ENCODE results near the gene PPIE. TPM values are rescaled to one million over a fixed set of nuclear protein-coding genes. Genes with fewer than 3 reads are reported as not detected.

The PPIE gene
- total and polyA plus RNA-seq, 7 donors, result 43.2 to 56.4 (median 43.7) TPM

GRCh38 chr1:39701049-39701439 lies 37.6 kb upstream of the PPIE start:
- intact Hi-C loops (cut with DNase I), result no loop called here
- no peaks in the 10 kb centered on the region for H3K36me3 ChIP-seq
- peaks cover 0 to 5% (median 2%) of the 10 kb centered on the region in 4 donors for H3K4me1 ChIP-seq
- no peak for DNase-seq
- TF ChIP-seq POLR2A (IDR thresholded peaks at IDR 0.05) (no peak), EP300 (IDR thresholded peaks at IDR 0.05) (no peak), POLR2AphosphoS5 (IDR thresholded peaks at IDR 0.05) (no peak), CTCF (IDR thresholded peaks at IDR 0.05) (no peak)
- H3K9me3 ChIP-seq, result no peaks in the 10 kb centered on the region
- no peaks in the 10 kb centered on the region for H3K27me3 ChIP-seq
- H3K27ac ChIP-seq, result no peak overlapping the region
- WGBS, 2 donors, result 31 to 43% methylated on average over 12 of the region's 12 CpGs
- H3K4me3 ChIP-seq, result no peak overlapping the region

DNA sequence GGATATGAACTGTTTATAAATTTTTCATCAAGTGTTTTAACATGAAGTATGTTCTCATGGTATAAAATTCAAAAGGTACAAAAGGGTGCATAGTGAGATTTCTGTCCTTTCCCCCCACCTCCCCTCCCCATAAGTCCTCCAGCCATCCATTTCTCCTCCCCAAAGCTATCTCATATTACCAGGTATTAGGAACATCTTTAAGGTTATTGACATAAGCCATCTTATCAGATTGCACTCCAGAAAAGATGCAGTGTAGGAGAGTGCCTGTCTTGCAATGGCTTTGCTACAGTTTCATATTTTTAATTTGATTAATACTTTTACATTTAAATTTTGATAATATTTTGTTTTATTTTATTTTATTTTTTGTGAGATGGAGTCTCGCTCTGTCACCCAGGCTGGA lies 33.9 kb upstream of the PPIE start:
- Histone ChIP-seq H3K36me3 (no peaks in the 10 kb centered on the region), H3K27ac (no peak overlapping the region), H3K9me3 (no peaks in the 10 kb centered on the region), H3K4me1 (peaks cover 0 to 5% (median 2%) of the 10 kb centered on the region in 4 donors), H3K4me3 (no peak overlapping the region), H3K27me3 (no peaks in the 10 kb centered on the region)
- intact Hi-C loops (cut with DNase I), result no loop called here
- TF ChIP-seq POLR2AphosphoS5 (IDR thresholded peaks at IDR 0.05) (no peak), EP300 (IDR thresholded peaks at IDR 0.05) (no peak), POLR2A (IDR thresholded peaks at IDR 0.05) (no peak), CTCF (IDR thresholded peaks at IDR 0.05) (no peak)
- no peak for DNase-seq
- 93 to 98% methylated on average over 1 of the region's 1 CpG for WGBS, 2 donors

DNA sequence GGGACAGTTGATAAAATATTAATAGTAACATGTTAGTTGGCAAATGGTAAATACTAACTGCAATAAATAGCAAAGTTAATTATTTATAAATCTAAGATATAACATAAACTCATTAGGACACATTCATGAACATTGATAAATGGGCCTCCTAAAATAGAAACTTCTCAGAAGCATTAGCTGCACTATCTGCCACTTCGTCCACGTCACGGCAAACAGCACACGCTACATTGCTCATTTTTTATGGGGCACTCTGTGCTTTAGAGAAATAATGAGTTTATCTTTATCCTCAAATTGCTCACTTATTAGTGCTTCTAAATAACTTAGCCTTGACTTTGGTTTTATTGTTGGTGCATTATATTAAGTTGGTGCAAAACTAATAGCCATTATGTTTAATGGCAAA lies 31.2 kb upstream of the PPIE start:
- Histone ChIP-seq H3K36me3 (no peaks in the 10 kb centered on the region), H3K27me3 (no peaks in the 10 kb centered on the region), H3K4me1 (no peaks in the 10 kb centered on the region), H3K4me3 (no peak overlapping the region), H3K9me3 (no peaks in the 10 kb centered on the region), H3K27ac (no peak overlapping the region)
- TF ChIP-seq EP300 (IDR thresholded peaks at IDR 0.05), result no peak
- TF ChIP-seq CTCF (IDR thresholded peaks at IDR 0.05), result no peak
- TF ChIP-seq POLR2AphosphoS5 (IDR thresholded peaks at IDR 0.05), result no peak
- no peak for TF ChIP-seq POLR2A (IDR thresholded peaks at IDR 0.05)
- no peak for DNase-seq
- WGBS, 2 donors, result 91 to 93% methylated on average over 4 of the region's 4 CpGs
- intact Hi-C loops (cut with DNase I), result no loop called here

DNA sequence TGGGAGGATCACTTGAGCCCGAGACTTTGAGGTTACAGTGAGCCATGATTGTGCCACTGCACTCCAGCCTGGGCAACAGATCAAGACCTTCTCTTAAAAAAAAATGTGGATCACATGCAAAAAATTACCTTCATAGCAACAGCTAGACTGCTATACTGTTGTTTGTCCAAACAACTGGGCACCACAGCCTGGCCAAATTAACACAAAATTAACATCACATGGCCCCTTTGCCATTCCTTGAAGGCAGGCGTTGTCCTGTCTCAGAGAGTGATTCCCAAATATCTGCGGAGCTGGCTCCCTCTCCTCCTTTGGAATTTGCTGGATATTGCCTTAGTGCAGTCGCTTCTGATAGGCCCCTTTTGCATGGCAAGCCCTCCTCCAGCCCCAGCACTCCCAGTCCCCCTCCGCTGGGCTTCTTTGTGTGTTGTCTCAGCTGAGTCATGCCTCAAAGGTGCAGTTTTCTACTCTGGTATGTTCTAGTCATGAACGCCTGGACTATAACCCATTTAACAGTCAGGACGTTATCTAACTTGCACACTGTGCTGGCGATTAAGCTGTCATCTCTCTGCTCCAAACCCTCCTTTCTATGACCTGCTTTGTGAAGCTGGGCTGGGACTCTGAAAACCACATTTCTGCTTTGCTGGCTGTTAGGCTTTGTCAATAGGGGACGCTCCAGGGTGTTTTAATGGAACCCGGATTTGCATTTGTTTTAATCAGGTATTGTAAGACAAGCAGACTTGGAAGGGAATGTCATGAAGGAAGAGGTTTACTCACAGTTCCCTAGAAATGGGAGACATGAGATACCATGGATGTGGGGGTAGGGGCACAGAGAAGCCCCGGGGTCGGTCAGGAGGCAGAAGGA lies 27.3 kb upstream of the PPIE start:
- Histone ChIP-seq H3K4me3 (no peak overlapping the region), H3K27me3 (no peaks in the 10 kb centered on the region), H3K9me3 (no peaks in the 10 kb centered on the region), H3K27ac (no peak overlapping the region), H3K4me1 (no peaks in the 10 kb centered on the region), H3K36me3 (no peaks in the 10 kb centered on the region)
- no peak for DNase-seq
- intact Hi-C loops (cut with DNase I), result no loop called here
- 82 to 85% methylated on average over 12 of the region's 12 CpGs for WGBS, 2 donors
- TF ChIP-seq POLR2AphosphoS5 (IDR thresholded peaks at IDR 0.05), result no peak
- no peak for TF ChIP-seq EP300 (IDR thresholded peaks at IDR 0.05)
- TF ChIP-seq CTCF (IDR thresholded peaks at IDR 0.05), result no peak
- no peak for TF ChIP-seq POLR2A (IDR thresholded peaks at IDR 0.05)

Data from sigmoid colon (tissue), 7 donors.